Epithelial cell of esophagus (primary cell): ENCODE measurements around the gene RASSF6.
A peak's percentile ranks its signal among the peaks of the same experiment; 100 is the strongest.
"Not testable (repeated sequence)": the region's sequence is repeated elsewhere in the genome, so short reads cannot be mapped to it uniquely, and the experiment has no call there.

Experiments used
- DNase-seq: peaks from one replicate; pipeline ENCODE4 v3.0.0; 2010; ENCODE audit warnings: low read depth
- H3K4me3 ChIP-seq: 2 replicates; pipeline ENCODE4 v1.5.1; 2011; ENCODE audit warnings: mild to moderate bottlenecking, low read length, control low read depth
- TF ChIP-seq, protein P1 (sequence below): IDR thresholded peaks from 2 replicates; pipeline ENCODE4 v1.5.1; 2011; ENCODE audit warnings: low read depth, mild to moderate bottlenecking, low read length, control low read depth, inconsistent platforms; ENCODE audit not compliant: insufficient read depth; ENCODE audit errors: missing control alignments

Gene RASSF6

DNA sequence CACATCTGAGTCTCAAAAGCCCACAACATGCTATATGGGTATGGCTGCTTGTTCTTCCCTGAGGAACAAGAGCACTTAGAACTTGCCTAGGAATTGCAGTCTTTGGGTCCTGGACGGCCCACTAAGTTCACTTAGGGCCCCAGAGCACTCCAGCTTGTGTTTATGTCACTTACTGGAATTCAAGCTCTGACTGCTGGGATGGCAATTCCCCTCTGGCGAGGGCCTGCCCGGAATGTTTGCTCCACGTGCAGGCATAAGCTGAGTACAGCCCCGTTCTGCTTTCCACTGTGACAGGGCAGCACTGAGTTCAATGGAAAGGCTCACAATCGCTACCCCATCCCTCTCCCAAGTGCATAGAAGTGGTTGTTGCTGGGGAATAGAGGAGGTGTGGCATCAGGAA lies 25.9 kb upstream of the RASSF6 start:
- DNase-seq = no peak
- TF ChIP-seq, protein P1, sequence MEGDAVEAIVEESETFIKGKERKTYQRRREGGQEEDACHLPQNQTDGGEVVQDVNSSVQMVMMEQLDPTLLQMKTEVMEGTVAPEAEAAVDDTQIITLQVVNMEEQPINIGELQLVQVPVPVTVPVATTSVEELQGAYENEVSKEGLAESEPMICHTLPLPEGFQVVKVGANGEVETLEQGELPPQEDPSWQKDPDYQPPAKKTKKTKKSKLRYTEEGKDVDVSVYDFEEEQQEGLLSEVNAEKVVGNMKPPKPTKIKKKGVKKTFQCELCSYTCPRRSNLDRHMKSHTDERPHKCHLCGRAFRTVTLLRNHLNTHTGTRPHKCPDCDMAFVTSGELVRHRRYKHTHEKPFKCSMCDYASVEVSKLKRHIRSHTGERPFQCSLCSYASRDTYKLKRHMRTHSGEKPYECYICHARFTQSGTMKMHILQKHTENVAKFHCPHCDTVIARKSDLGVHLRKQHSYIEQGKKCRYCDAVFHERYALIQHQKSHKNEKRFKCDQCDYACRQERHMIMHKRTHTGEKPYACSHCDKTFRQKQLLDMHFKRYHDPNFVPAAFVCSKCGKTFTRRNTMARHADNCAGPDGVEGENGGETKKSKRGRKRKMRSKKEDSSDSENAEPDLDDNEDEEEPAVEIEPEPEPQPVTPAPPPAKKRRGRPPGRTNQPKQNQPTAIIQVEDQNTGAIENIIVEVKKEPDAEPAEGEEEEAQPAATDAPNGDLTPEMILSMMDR = no peak
- H3K4me3 ChIP-seq = no peak overlapping the region

DNA sequence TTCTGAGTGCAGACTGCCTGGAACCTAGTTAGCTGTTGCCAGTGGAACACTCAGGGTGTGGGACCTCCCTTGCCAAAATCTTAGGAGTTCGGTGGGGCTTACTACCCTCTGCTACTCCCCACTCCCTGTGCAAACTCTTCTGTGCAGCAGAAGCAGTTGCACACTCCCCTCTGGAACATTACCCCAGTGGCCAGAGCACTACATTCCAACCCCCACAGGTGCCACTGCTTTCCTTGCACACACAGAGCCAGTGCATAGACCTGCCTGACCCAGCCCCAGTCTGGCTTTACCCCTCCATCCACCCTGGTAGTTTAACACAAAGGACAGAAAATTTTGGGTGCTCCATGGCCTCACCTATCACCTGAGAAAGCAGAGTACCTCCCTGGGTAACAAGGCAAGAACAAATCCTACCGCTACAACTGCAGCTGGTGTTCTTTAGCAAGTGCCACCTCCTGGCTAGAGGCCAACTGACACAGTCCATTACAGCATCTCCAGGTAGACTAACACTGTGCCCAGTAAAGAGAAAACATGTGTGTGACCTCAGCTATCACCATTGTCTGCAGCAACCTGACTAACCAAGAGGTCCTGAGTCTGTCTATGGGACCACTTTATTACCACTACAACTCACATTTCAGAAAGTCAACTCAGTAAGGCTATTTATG lies 11.5 kb upstream of the RASSF6 start:
- no peak overlapping the region for H3K4me3 ChIP-seq
- TF ChIP-seq, protein P1 = no peak
- no peak for DNase-seq

DNA sequence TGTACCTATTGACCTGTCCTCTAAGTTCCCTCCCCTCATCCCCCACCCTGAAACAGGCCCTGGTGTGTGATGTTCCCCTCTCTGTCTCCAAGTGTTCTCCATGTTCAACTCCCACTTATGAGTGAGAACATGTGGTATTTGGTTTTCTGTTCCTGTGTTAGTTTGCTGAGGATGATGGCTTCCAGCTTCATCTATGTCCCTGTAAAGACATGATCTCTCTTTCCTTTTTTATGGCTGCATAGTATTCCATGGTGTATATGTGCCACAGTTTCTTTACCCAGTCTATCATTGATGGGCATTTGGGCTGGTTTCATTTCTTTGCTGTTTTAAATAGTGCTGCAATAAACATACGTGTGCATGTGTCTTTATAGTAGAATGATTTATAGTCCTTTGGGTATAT lies 8.6 kb upstream of the RASSF6 start:
- H3K4me3 ChIP-seq, DNase-seq: not testable (repeated sequence)

DNA sequence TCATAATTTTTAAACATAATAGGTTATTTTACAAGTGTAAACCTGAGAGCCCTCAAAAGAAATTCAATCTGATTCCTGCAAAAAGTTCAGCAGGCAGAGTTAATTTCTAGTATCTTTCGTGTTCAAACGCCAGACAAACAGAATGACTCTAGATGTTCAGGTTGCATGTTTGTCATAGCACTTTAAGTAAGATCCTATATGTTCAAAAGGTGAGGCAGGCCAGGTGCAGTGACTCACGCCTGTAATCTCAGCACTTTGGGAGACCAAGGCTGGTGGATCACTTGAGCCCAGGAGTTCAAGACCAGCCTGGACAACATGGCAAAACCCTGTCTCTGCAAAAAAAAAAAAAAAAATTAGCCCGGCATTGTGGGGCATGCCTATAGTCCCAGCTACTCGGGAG lies 1.1 kb upstream of the RASSF6 start:
- TF ChIP-seq, protein P1 = no peak
- DNase-seq = peak; percentile 63
- H3K4me3 ChIP-seq = no peak overlapping the region

DNA sequence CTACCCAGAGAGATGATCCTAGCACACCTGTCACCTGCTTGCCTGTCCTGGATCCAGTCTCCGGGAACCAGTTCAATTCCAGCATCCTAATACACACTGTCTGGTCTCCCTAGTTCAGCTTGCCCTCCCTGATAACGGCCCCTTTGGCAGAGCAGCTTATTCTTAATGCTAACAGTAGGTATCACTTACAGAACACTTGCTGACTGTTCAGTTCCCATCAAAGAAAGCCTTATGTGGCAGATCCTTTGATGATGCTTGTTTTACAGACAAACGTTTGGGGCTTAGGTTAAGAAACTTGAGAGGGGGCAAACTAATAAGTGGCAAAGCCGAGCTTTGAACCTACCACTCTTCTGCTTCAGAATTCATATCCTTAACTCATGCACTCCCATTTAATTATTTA lies 890 bp downstream of the RASSF6 start:
- peak overlapping the region; percentile 67 for H3K4me3 ChIP-seq
- TF ChIP-seq, protein P1 = no peak
- peak; percentile 4 for DNase-seq

DNA sequence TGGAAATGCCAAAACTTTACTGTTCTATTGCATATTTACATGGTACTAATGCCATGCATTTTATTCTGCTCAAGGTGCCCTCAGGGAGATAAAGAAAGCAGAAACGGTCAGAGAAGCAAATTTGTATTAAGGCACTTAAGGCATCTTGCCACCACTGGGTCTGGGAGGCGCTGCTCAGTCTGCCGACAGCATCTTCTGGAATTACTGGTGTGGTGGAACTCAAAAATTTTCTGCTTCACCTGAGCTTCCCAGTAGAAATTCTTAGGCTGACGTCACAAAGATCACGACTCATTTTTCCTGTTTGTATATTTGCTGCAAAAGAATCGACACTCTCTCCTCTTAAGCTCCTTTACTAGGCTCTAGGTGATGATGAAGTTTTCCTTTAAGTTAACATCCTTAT lies 3.0 kb downstream of the RASSF6 start:
- TF ChIP-seq, protein P1 = peak; percentile 11
- H3K4me3 ChIP-seq = no peak overlapping the region
- peak; percentile 51 for DNase-seq

DNA sequence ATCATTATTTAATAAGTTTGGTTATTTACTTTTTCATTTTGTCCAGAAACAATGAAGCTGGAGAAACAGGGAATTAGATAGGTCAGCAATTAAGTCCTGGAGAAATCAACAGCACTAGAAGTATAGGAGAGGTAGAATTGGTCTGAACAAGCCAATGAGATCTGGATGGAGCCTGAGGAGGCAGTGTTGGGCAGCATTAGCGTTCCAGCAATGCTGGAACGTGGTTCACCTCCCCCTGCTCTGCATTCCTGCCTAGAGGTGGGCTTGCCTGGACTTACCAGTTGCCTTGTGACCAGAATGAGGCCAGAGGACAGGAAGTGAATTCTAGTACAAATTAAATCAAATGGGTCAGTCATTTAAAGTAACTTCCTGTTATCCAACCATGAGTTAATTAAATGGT lies 4.6 kb downstream of the RASSF6 start:
- peak; percentile 60 for DNase-seq
- TF ChIP-seq, protein P1 = peak; percentile 34
- H3K4me3 ChIP-seq = no peak overlapping the region
